ENCODE data around the gene INTS3. TPM values are rescaled to one million over a fixed set of nuclear protein-coding genes. Genes with fewer than 3 reads are reported as not detected.

INTS3 gene
- total and polyA plus RNA-seq, 10 of the 15 experiments (the other 5 are each of a cell fraction or from before 2014, with no cell fraction given), result 12.6 to 87.4 (median 30.8) TPM

DNA sequence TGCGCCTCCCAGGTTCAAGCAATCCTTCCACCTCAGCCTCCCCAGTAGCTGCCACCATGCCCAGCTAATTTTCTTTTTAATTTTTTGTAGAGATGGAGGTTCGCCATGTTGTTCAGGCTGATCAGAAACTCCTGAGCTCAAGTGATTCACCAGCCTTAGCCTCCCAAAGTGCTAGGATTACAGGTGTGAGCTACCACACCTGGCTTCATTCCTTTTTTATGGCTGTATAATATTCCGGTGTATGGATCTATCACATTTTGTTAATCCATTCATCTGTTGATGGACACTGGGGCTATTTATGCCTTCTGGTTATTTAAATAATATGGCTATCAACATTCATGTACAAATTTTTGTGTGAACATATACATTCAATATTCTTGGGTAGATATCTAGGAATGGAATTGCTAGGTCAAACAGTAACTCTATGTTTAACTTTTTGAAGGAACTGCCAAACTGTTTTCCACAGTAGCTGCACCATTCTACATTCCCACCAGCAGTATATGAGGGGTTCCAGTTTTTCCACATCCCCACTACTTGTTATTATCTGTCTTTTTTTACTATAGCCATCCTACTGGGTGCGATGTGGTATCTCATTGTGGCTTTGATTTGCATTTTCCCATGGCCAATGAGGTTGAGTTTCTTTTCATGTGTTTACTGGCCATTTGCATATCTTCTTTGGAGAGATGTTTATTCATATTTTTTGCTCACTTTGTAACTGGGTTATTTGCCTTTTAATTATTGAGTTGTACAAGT is 58.4 kb downstream of the INTS3 start (continued):
- TF ChIP-seq, protein P1, sequence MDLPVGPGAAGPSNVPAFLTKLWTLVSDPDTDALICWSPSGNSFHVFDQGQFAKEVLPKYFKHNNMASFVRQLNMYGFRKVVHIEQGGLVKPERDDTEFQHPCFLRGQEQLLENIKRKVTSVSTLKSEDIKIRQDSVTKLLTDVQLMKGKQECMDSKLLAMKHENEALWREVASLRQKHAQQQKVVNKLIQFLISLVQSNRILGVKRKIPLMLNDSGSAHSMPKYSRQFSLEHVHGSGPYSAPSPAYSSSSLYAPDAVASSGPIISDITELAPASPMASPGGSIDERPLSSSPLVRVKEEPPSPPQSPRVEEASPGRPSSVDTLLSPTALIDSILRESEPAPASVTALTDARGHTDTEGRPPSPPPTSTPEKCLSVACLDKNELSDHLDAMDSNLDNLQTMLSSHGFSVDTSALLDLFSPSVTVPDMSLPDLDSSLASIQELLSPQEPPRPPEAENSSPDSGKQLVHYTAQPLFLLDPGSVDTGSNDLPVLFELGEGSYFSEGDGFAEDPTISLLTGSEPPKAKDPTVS (IDR thresholded peaks at IDR 0.05; ENCODE audit: low read depth, low read length), result no peak
- TF ChIP-seq, protein P2, sequence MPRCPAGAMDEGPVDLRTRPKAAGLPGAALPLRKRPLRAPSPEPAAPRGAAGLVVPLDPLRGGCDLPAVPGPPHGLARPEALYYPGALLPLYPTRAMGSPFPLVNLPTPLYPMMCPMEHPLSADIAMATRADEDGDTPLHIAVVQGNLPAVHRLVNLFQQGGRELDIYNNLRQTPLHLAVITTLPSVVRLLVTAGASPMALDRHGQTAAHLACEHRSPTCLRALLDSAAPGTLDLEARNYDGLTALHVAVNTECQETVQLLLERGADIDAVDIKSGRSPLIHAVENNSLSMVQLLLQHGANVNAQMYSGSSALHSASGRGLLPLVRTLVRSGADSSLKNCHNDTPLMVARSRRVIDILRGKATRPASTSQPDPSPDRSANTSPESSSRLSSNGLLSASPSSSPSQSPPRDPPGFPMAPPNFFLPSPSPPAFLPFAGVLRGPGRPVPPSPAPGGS (IDR thresholded peaks at IDR 0.05; ENCODE audit: borderline replicate concordance, insufficient read depth, low read depth, low read length, poor library complexity, severe bottlenecking), result no peak
- TF ChIP-seq MYB (IDR thresholded peaks at IDR 0.05; ENCODE audit: borderline replicate concordance, low read depth, low read length) (no peak), EP300 (IDR thresholded peaks at IDR 0.05; ENCODE audit: borderline replicate concordance in 1 of 2, control insufficient read depth in 1 of 2, low read depth in 2 of 2, low read length in 2 of 2) (no peak), BMI1 (IDR thresholded peaks at IDR 0.05; ENCODE audit: borderline replicate concordance) (no peak)

DNA sequence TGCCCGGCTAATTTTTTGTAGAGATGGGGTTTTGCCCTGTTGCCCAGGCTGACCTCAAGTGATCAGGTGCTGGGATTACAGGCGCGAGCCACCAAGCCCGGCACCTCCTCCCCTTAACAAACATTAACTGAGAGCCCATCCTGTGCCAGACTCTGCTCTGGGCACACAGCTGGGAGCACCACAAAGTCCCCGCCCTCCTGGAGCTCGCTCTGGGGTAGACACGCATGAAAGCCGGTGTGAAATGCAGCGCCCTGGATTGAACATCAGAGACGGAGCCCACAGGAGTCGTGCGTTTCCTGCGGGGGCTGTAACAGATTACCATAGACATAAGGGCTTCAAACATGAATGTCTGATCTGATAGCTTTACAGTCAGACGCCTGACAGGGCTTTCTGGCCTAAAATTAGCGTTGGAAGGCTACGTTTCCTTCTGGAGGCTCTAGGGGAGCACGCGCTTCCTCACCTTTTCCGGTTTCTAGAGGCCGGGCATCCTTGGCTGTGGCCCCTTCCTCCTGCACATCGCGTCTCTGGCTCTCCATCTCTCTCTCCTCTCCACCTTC is 61.7 kb downstream of the INTS3 start:
- Histone ChIP-seq H3K9me3 (replicated peaks; ENCODE audit: control insufficient read depth, insufficient read depth, low read length) (no peaks in the 10 kb centered on the region), H3K79me2 (ENCODE audit: control insufficient read depth, insufficient read depth, low read length) (no peaks in the 10 kb centered on the region), H3K9ac (ENCODE audit: control insufficient read depth, insufficient read depth, low read length) (peak overlapping the region; percentile 2; the same call in 1 of the 2 replicates), H3K36me3 (ENCODE audit: control insufficient read depth in 2 of 2, insufficient read depth in 2 of 2, low read length in 1 of 2) (no peaks in the 10 kb centered on the region), H3K4me3 (no peak overlapping the region), H3K4me1 (ENCODE audit: control insufficient read depth, insufficient read depth, low read length) (peaks cover 39% of the 10 kb centered on the region), H4K20me1 (ENCODE audit: control insufficient read depth, insufficient read depth) (no peaks in the 10 kb centered on the region), H3K4me2 (ENCODE audit: control insufficient read depth, insufficient read depth) (peak overlapping the region; percentile 46), H3K27me3 (replicated peaks in 1 of 2; ENCODE audit: control insufficient read depth in 2 of 2, insufficient read depth in 2 of 2, low read length in 1 of 2) (no peaks in the 10 kb centered on the region), H2AFZ (ENCODE audit: control insufficient read depth, low read depth, low read length) (peak overlapping the region; percentile 79), H3K27ac (ENCODE audit: control insufficient read depth, insufficient read depth) (peak overlapping the region; percentile 91)
- DNase-seq (ENCODE audit: low read depth, low spot score) (no peak), FAIRE-seq (peak; percentile 65), ATAC-seq (no peak)
- POLR2A ChIA-PET, result interaction anchor here (0.8 to 1.3 kb wide), 2 partner anchors 155 to 200 kb away, joined by 4 to 5 read pairs; partner anchors contain the start of genes CHTOP and RPS27
- 53% methylated on average over 22 of the region's 22 CpGs for WGBS (ENCODE audit: insufficient coverage, insufficient replicate concordance, low lambda C conversion rate, missing lambda C conversion rate)
- BruUV-seq (replicated peaks), result no TSS peak
- TF ChIP-seq NFYB (IDR thresholded peaks at IDR 0.05; ENCODE audit: insufficient read depth, low read depth, low read length), result no peak
- TF ChIP-seq, protein P3, sequence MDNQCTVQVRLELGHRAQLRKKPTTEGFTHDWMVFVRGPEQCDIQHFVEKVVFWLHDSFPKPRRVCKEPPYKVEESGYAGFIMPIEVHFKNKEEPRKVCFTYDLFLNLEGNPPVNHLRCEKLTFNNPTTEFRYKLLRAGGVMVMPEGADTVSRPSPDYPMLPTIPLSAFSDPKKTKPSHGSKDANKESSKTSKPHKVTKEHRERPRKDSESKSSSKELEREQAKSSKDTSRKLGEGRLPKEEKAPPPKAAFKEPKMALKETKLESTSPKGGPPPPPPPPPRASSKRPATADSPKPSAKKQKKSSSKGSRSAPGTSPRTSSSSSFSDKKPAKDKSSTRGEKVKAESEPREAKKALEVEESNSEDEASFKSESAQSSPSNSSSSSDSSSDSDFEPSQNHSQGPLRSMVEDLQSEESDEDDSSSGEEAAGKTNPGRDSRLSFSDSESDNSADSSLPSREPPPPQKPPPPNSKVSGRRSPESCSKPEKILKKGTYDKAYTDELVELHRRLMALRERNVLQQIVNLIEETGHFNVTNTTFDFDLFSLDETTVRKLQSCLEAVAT (IDR thresholded peaks at IDR 0.05), result no peak
- no peak for TF ChIP-seq SMAD5 (IDR thresholded peaks at IDR 0.05; ENCODE audit: low read depth)
- peak in 1 of 2 experiments; percentile 75; a peak in 2 of 4 replicates for TF ChIP-seq ETV6 (conservative IDR thresholded peaks at IDR 0.05 in 1 of 2, IDR thresholded peaks at IDR 0.05 in 1 of 2; ENCODE audit: borderline replicate concordance in 1 of 2, low read depth in 1 of 2)
- no peak for TF ChIP-seq EP300 (IDR thresholded peaks at IDR 0.05; ENCODE audit: borderline replicate concordance in 1 of 2, control insufficient read depth in 1 of 2, low read depth in 2 of 2, low read length in 2 of 2)
- TF ChIP-seq RUNX3 (IDR thresholded peaks at IDR 0.05; ENCODE audit: low read length), result peak; percentile 3; the same call in 1 of the 2 replicates
- SMC1A ChIA-PET (ENCODE audit: uncharacterized antibody, unreplicated experiment), result interaction anchor here (0.9 to 1.3 kb wide), 2 partner anchors 188 to 197 kb away, joined by 3 to 4 read pairs; partner anchors contain the start of genes JTB and RAB13
- in situ Hi-C loops (cut with MboI), result loop anchor here (10.0 kb wide), 1 partner anchor 195 kb away; the partner anchor contains the start of gene RAB13
- CTCF ChIA-PET, result no interaction called here
- RAD21 ChIA-PET (ENCODE audit: unreplicated experiment), result interaction anchor here (1.1 kb wide), 1 partner anchor 156 kb away, joined by 3 read pairs; no protein-coding TSS in a partner anchor
- intact Hi-C loops (cut with micrococcal nuclease; ENCODE audit: unreplicated experiment), result no loop called here

Data from GM12878 (cell line).